ENCODE results near the gene PIH1D2. TPM values are rescaled to one million over a fixed set of nuclear protein-coding genes. Genes with fewer than 3 reads are reported as not detected.
"Not testable (repeated sequence)": the region's sequence is repeated elsewhere in the genome, so short reads cannot be mapped to it uniquely, and the experiment has no call there.

Gene PIH1D2
- total and polyA plus RNA-seq, 2 donors (not counting 1 experiment from before 2014, with no cell fraction given) = 1.5 to 1.9 TPM

DNA sequence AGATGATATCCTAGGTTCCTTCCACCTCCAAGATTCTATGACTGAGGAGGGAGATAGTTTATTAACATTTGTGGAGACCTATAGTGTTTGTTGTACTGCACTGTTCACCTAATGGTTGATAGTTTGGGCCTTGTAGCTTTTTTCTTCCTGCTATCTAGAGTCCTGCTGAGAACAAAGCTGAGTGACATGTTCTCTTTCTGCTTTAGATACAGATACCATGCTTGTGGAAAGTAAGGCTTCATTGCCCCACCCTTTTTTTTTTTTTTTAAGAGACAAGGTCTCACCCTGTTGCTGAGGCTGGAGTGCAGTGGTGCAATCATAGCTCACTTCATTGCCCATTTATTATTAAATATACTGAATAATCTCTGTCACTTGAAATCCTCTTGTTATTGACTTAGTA, 36.3 kb downstream of the PIH1D2 start:
- H3K79me2 ChIP-seq (ENCODE audit: control insufficient read depth, insufficient read depth, low read length) = no peaks in the 10 kb centered on the region
- peaks cover 7% of the 10 kb centered on the region for H3K36me3 ChIP-seq (ENCODE audit: control insufficient read depth, insufficient read depth, low read length)
- no peaks in the 10 kb centered on the region for H4K20me1 ChIP-seq (ENCODE audit: control insufficient read depth, extremely low read depth, insufficient read depth, low read length)
- no peak for DNase-seq (ENCODE audit: low read depth in 2 of 2)
- TF ChIP-seq EZH2 (IDR thresholded peaks at IDR 0.05; ENCODE audit: low read length, missing control alignments) = no peak
- TF ChIP-seq, protein P1, sequence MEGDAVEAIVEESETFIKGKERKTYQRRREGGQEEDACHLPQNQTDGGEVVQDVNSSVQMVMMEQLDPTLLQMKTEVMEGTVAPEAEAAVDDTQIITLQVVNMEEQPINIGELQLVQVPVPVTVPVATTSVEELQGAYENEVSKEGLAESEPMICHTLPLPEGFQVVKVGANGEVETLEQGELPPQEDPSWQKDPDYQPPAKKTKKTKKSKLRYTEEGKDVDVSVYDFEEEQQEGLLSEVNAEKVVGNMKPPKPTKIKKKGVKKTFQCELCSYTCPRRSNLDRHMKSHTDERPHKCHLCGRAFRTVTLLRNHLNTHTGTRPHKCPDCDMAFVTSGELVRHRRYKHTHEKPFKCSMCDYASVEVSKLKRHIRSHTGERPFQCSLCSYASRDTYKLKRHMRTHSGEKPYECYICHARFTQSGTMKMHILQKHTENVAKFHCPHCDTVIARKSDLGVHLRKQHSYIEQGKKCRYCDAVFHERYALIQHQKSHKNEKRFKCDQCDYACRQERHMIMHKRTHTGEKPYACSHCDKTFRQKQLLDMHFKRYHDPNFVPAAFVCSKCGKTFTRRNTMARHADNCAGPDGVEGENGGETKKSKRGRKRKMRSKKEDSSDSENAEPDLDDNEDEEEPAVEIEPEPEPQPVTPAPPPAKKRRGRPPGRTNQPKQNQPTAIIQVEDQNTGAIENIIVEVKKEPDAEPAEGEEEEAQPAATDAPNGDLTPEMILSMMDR (conservative IDR thresholded peaks at IDR 0.05 in 1 of 2, IDR thresholded peaks at IDR 0.05 in 1 of 2; ENCODE audit: low read depth in 1 of 2, low read length in 2 of 2) = no peak
- no peak overlapping the region for H3K9ac ChIP-seq (ENCODE audit: insufficient read depth, low read length)
- H3K27me3 ChIP-seq (ENCODE audit: control insufficient read depth, insufficient read depth, low read length) = no peaks in the 10 kb centered on the region
- H2AFZ ChIP-seq (ENCODE audit: low read length) = no peak overlapping the region
- no peaks in the 10 kb centered on the region for H3K4me1 ChIP-seq (ENCODE audit: control insufficient read depth, extremely low read depth, insufficient read depth, low read length)
- H3K4me2 ChIP-seq (ENCODE audit: extremely low read depth, insufficient read depth, low read length) = no peak overlapping the region
- H3K27ac ChIP-seq (ENCODE audit: insufficient read depth, low read length) = no peak overlapping the region
- no peaks in the 10 kb centered on the region for H3K9me3 ChIP-seq (ENCODE audit: control insufficient read depth, insufficient read depth, low read depth, low read length)
- H3K4me3 ChIP-seq (replicated peaks in 1 of 4; ENCODE audit: control extremely low read depth in 1 of 4, insufficient read depth in 1 of 4, low read depth in 3 of 4, low read length in 4 of 4) = no peak overlapping the region

DNA sequence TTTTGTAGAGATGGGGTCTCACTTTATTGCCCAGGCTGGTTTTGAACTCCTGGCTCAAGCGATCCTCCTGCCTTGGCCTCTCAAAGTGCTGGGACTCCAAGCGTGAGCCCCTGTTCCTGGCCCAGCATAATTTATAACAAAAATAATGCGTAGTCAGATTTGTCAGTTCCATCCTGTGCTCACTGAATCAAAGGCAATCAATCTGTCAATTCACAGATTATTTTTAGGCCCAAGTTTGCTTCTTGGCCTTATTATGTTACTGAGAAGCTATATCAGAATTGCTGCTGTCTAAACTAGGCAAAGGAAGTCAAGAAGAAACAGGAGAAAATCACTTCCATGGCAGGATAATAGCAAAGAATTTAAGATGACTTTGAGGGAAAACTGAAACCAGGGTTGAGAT, 39.9 kb downstream of the PIH1D2 start:
- Histone ChIP-seq H3K4me1 (ENCODE audit: control insufficient read depth, extremely low read depth, insufficient read depth, low read length) (no peaks in the 10 kb centered on the region), H3K27ac (ENCODE audit: insufficient read depth, low read length) (no peak overlapping the region), H2AFZ (ENCODE audit: low read length) (no peak overlapping the region), H3K36me3 (ENCODE audit: control insufficient read depth, insufficient read depth, low read length) (peaks cover 9% of the 10 kb centered on the region), H3K9me3 (ENCODE audit: control insufficient read depth, insufficient read depth, low read depth, low read length) (no peaks in the 10 kb centered on the region), H3K9ac (ENCODE audit: insufficient read depth, low read length) (no peak overlapping the region), H3K4me2 (ENCODE audit: extremely low read depth, insufficient read depth, low read length) (no peak overlapping the region), H3K79me2 (ENCODE audit: control insufficient read depth, insufficient read depth, low read length) (no peaks in the 10 kb centered on the region), H3K4me3 (replicated peaks in 1 of 4; ENCODE audit: control extremely low read depth in 1 of 4, insufficient read depth in 1 of 4, low read depth in 3 of 4, low read length in 4 of 4) (no peak overlapping the region), H4K20me1 (ENCODE audit: control insufficient read depth, extremely low read depth, insufficient read depth, low read length) (no peaks in the 10 kb centered on the region), H3K27me3 (ENCODE audit: control insufficient read depth, insufficient read depth, low read length) (no peaks in the 10 kb centered on the region)
- TF ChIP-seq, protein P1 (conservative IDR thresholded peaks at IDR 0.05 in 1 of 2, IDR thresholded peaks at IDR 0.05 in 1 of 2; ENCODE audit: low read depth in 1 of 2, low read length in 2 of 2) = no peak
- no peak for TF ChIP-seq EZH2 (IDR thresholded peaks at IDR 0.05; ENCODE audit: low read length, missing control alignments)
- DNase-seq (ENCODE audit: low read depth in 2 of 2) = no peak

DNA sequence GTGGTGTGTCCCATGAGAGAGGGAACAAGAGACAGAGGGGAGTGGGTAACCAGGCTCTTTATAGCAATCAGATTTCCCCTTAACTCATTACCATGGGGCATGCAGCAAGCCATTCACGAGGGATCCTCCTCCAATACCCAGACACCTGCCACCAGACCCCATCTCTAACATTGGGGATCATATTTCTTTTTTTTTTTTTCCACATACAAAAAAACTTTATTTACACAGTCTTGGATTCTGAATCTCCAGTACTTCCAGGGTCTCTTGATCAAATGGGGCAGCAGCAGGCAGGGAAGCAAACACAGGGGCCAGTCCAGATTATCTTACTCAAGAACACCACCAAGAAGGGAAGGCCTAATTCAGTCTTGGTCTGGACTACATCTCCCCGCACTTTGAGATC, 44.4 kb downstream of the PIH1D2 start:
- no peak for DNase-seq (ENCODE audit: low read depth in 2 of 2)
- Histone ChIP-seq H3K4me2 (ENCODE audit: extremely low read depth, insufficient read depth, low read length) (no peak overlapping the region), H3K9ac (ENCODE audit: insufficient read depth, low read length) (no peak overlapping the region), H3K36me3 (ENCODE audit: control insufficient read depth, insufficient read depth, low read length) (peaks cover 6% of the 10 kb centered on the region), H3K9me3 (ENCODE audit: control insufficient read depth, insufficient read depth, low read depth, low read length) (no peaks in the 10 kb centered on the region), H3K4me1 (ENCODE audit: control insufficient read depth, extremely low read depth, insufficient read depth, low read length) (no peaks in the 10 kb centered on the region), H3K27me3 (ENCODE audit: control insufficient read depth, insufficient read depth, low read length) (no peaks in the 10 kb centered on the region), H2AFZ (ENCODE audit: low read length) (no peak overlapping the region), H4K20me1 (ENCODE audit: control insufficient read depth, extremely low read depth, insufficient read depth, low read length) (no peaks in the 10 kb centered on the region), H3K79me2 (ENCODE audit: control insufficient read depth, insufficient read depth, low read length) (peaks cover 7% of the 10 kb centered on the region), H3K4me3 (replicated peaks in 1 of 4; ENCODE audit: control extremely low read depth in 1 of 4, insufficient read depth in 1 of 4, low read depth in 3 of 4, low read length in 4 of 4) (no peak overlapping the region), H3K27ac (ENCODE audit: insufficient read depth, low read length) (no peak overlapping the region)
- no peak for TF ChIP-seq EZH2 (IDR thresholded peaks at IDR 0.05; ENCODE audit: low read length, missing control alignments)
- TF ChIP-seq, protein P1 (conservative IDR thresholded peaks at IDR 0.05 in 1 of 2, IDR thresholded peaks at IDR 0.05 in 1 of 2; ENCODE audit: low read depth in 1 of 2, low read length in 2 of 2) = no peak

DNA sequence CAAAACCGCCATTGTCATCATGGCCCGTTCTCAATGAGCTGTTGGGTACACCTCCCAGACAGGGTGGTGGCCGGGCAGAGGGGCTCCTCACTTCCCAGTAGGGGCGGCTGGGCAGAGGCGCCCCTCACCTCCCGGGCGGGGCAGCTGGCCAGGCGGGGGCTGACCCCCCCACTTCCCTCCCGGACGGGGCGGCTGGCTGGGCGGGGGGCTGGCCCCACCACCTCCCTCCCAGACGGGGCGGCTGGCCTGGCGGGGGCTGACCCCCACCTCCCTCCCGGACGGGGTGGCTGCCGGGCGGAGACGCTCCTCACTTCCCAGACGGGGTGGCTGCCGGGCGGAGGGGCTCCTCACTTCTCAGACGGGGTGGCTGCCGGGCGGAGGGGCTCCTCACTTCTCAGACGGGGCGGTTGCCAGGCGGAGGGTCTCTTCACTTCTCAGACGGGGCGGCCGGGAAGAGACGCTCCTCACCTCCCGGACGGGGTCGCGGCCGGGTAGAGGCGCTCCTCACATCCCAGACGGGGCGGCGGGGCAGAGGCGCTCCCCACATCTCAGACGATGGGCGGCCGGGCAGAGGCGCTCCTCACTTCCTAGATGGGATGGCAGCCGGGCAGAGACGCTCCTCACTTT, 46.9 kb downstream of the PIH1D2 start:
- H3K36me3 ChIP-seq (ENCODE audit: control insufficient read depth, insufficient read depth, low read length); H3K27me3 ChIP-seq (ENCODE audit: control insufficient read depth, insufficient read depth, low read length); H3K4me2 ChIP-seq (ENCODE audit: extremely low read depth, insufficient read depth, low read length); H4K20me1 ChIP-seq (ENCODE audit: control insufficient read depth, extremely low read depth, insufficient read depth, low read length); H3K27ac ChIP-seq (ENCODE audit: insufficient read depth, low read length); H3K4me1 ChIP-seq (ENCODE audit: control insufficient read depth, extremely low read depth, insufficient read depth, low read length); H3K9ac ChIP-seq (ENCODE audit: insufficient read depth, low read length); DNase-seq (ENCODE audit: low read depth in 2 of 2); H3K4me3 ChIP-seq (replicated peaks in 1 of 4; ENCODE audit: control extremely low read depth in 1 of 4, insufficient read depth in 1 of 4, low read depth in 3 of 4, low read length in 4 of 4); H2AFZ ChIP-seq (ENCODE audit: low read length); H3K79me2 ChIP-seq (ENCODE audit: control insufficient read depth, insufficient read depth, low read length); H3K9me3 ChIP-seq (ENCODE audit: control insufficient read depth, insufficient read depth, low read depth, low read length): not testable (repeated sequence)
